Measurements from ENCODE around the gene C16orf74.

C16orf74 gene

DNA sequence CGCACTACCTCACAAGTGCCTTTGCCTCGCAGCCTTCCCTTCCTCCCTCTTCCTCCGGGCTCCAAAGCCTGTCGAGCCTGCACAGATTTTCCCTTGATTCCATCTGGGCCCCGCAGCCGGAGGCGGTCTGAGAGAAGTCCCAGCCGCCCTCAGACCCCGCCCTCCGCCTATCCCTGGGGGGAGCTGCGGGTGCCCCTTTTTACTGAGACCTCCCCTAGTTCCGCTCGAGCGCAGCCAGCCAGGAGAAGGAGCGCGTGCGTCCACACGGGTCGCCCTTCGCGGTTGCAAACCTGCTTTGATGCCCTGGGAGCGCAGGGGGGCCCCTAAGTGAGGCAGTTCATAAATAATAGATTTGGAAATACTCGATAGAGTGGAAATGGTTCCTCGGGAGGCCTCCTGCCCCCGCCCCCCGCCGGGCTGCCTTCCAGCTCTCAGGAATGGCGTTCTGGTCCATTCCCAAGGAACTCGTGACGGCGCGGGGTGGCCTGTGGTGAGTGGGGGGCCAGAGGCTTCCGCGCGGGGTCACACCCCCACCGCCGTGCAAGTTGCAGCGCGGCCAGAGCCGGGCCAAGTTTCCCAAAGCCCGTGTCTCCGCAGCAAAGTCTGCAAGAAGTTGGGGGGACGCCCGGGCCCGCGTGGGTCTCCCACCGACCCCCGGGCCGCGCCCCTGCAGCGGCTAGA is 610 bp downstream of the C16orf74 start:
- no peak for DNase-seq (ENCODE audit: low read depth, low spot score)

DNA sequence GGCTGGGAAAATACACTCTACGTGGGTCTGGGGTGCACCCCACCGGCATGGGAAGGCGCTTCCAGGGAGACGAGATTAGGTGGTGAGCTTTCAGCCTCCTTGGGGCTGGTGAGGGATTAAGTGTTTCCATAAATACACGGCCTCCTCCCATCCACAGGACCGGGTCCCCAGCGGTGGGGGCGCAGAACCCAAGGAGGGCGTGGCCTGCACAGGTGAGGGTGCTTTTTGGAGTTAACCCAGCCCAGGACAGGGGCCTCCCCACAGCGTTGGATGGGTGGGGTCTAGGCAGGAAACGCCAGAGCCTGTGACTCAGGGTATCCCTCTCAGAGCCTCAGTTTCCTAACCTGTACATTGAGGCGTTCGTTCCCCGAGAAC is 1.1 kb downstream of the C16orf74 start:
- DNase-seq (ENCODE audit: low read depth, low spot score): no peak

DNA sequence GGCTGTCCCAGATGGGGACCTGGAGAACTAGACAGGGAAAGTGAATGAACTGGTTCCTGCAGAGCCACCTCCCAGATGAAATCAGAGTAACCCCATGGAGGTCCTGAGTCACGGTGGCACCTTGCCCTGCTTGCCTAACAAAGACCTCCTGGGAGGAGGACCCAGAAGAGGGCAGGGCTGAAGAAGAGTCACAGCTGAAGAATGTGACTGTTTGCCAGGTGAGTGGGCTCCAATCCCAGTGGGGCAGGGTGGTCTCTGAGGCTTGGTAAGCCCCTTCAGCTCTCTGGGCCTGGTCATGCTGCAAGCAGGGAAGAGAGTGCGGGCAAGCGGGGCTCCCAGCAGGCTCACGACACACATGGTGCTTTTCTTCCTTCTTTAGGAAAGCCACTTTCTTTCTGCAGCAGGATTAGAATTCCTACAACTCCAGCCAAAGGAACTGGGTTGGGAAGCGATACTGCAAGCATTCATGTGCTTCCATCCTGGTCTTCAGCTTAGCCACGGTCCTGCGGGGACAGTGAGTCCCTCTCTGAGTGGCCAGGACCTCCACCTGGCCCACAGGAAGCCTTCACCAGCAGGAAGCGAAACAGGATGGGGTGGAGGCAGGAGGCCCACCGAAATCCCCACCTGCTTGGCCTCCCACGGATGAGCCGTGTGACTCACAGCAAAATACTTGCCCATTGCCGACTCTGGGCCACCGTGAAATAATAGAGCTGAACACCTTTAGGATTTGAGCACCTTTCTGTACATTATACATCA is 4.3 kb downstream of the C16orf74 start:
- no peak for DNase-seq (ENCODE audit: low read depth, low spot score)

DNA sequence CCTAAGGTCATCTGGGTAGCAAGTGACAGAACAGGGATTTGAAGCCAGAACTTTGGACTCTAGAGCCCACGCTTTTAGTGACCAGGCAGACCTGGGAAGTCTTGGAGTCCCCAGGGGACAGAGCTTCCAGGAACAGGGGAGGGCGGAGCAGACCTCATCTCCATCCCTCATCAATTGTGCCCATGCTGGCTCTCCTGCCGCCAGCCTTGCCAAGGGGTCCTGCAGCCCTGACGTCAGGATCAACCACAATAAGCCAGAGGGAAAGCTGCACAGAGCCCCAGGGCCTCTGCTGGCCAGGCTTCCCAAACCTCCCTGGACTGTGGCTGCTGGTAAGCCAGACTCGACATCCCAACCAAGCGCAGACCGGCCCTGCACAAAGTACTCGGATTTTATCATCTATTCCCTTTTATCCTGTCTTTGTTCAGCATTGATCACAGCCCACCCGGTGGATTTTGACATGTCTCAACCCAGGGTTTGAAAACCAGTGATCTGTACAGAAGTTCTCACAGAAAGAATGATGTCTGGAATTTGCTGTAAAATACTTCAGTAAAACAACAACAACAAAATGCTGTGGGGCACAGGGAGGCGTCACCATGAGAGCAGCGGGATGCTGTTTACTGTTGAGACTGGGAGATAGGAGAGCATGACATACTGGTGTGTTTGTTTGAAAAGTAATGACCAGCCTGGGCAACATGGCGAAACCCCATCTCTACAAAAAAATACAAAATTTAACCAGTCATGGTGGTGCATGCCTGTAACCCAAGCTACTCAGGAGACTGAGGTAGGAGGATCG is 11.8 kb downstream of the C16orf74 start:
- DNase-seq (ENCODE audit: low read depth, low spot score): no peak

DNA sequence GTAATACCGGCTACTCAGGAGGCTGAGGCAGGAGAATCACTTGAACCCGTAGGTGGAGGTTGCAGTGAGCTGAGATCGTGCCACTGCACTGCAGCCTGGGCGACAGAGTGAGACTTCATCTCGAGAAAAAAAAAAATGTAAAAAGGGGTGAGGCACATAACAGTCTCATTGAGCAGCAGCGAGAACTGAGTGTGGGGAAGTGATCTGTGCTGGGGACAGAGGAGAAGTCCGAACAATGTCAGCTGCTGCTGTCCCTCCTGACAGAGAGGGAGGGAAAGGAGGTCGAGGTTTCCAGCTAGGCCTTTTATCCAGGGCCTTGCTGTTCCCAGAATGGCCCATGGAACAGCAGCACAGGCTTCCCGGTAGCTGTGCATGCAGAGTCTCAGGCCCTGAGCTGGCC is 14.0 kb downstream of the C16orf74 start:
- DNase-seq (ENCODE audit: low read depth, low spot score): no peak

DNA sequence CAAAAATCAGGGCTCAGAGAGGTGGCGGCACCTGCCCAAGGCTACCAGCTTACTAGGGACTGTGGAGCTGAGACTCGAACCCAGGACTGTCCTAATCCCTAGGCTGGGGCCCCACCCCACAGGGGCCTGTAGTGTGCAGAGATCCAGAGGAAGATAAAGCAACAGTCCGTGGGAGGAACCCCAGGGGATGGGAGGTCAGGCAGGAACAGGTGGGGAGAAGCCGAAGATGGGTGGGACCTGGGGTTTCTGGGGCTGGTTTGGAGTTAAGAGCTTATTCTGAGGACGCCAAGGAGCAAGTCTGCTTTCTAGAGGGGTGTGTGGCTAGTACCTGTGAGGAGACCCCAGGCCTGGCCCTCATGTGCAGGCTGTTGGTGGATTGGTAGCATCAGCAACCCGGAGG is 14.9 kb downstream of the C16orf74 start:
- DNase-seq (ENCODE audit: low read depth, low spot score): no peak

DNA sequence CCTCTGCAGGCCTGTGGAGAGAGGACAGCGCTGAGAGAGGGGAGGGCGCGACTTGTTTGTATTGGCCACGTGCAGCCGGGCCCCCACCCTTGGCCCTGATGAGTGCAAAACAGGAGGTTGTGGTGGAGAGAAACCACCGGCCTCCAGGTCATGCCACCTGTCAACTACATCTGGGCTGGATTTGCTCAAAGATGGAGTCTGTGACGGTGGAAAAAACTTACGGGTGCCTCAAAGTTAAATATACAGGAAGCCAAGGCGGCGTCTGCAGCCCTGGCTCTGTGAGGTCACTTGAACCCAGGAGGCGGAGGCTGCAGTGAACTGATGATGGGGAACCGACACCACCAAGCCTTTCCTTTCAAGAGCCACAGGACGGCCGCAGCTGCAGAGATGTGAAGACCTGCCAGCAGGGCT is 15.7 kb downstream of the C16orf74 start:
- no peak for DNase-seq (ENCODE audit: low read depth, low spot score)

DNA sequence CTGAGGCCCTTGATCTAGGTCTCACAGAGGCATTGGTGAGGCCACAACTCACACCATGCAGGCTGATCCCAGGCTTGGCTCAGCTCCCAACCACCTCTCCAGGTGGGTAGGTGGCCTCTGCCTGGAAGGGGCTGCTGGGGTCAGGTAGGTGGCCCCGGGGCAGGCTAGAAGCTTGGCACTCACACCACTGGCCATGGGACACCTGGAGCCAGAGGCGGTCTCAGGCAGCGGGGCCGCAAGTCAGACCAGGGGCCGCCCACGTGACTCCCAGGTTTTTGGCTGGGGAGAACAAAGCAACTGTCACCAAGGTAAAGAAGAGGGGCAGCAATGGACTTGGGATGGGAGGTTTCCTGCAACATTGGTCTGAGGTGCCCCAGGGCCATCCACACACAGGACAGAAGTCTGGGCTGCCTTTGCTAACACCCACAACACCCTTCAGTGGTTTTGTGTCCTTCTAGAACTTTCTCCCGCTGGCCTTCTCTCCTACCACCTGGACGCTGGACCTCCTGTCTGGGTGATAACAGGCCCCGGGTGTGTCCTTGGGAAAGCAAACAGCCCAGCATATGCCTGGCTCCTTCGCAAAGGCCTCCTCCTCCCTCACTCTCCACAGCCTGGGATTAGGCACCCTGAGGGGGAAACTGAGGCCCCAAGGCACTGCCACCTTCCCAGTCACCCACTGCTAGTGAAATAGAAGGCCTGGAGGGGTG is 16.4 kb downstream of the C16orf74 start:
- DNase-seq (ENCODE audit: low read depth, low spot score): no peak

DNA sequence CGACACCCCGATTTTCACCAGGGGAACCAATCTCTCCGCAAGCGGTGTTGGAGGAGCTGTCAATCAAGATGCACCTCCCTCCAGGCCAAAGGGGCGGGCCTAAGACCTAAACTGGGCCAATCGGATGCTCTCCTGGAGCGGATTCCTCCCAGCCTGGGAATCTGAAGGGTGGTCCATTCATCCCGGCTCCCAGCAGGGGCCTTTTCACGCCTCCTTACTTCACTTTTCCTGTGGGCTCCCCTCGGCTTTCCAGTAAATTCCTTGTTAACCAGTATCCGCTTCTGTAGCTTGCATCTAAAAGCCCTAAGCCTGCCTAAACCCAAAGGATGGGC is 17.1 kb downstream of the C16orf74 start:
- DNase-seq (ENCODE audit: low read depth, low spot score): no peak

DNA sequence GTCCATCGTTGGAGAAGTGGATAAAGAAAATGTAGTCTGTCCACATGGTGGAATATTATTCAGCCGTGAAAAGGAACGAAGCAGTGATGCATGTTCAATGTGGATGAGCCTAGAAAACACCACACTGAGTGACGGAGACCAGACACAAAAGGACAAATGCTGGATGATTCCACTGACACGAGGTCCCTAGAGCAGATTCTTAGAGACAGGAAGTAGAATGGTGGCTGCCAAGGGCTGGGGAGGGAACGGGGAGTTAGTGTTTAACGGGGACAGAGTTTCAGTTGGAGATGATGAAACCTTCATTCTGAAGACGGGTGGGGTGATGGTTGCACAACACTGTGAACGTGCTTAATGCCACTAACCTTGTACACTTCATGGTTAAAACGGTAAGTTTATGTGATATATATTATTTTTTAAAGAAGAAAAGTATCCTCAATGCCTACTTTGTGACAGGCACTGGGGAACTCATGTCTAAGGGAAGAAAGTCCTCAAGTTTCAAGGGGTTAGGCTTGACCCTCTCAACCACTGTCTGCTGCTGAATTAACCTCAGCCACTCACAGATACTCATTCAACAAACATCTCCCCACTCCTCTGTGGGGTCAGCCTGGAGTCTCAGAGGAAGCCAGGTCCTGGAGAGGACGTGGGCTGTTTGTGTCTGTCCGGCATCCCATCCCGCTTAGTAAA is 17.6 kb downstream of the C16orf74 start:
- DNase-seq (ENCODE audit: low read depth, low spot score): no peak

DNA sequence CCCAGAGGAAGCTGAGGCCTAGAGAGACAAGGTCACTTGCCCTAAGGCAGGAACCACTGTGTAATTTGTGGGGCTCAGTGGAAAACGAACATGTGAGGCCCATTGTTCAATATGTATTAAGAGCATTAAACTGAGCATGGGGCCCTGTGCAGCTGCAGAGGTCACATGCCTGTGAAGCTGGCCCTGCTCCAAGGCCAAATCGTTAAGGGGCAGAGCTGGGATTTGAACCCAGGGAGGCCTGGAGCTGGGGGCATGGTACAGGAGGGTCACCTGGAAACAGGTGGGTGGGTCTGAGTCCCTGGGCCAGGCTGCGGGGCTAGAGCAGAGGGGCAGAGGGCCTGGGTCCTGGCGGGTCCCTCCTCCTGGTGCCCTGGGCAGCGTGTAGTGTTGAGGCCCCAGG is 19.7 kb downstream of the C16orf74 start:
- no peak for DNase-seq (ENCODE audit: low read depth, low spot score)

DNA sequence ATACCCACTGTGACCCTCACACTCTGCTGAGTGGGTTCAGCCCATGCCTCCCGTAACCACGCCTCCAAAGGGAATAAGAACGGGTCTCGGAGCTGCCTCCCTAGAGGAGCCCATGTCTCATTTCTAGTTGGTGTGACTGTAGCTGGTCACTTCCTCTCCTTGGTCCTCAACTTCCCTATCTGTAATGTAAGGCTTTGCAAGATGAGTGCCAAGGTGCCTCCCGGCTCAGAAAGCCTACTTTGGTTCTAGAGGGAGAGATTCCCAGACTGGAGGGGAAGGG is 20.8 kb downstream of the C16orf74 start:
- no peak for DNase-seq (ENCODE audit: low read depth, low spot score)

DNA sequence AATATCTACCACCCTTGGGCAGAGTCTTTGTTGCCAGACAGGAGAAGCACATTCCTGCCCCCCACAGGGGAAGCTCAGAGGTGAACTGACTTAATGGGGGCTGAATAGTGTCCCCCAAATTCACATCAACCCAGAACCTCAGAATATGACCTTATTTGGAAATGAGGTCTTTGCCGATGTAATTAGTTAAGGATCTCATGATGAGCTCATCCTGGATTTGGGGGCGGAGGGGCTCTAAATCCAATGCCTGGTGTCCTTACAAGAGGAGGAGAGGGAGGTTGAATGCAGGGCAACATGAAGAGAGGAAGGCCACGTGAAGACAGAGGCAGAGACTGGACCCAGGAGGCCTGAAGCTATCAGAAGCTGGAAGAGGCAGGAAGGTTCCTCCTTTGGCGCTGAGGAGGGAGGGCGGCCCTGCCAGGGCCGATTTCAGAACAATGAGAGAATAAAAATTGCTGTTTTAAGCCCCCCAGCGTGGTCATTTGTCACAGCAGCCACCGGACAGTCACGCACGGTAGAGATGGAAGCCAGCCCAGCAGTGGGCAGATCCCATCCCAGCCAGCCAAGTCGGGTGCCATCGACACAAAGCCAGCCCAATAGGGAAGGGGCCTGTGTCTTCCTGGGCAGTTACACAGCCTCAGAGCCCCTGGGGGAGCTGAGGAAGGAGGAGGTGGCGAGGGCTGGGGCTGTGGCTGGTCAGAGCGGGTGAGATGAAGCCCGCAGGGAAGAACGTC is 21.3 kb downstream of the C16orf74 start:
- DNase-seq (ENCODE audit: low read depth, low spot score): no peak

DNA sequence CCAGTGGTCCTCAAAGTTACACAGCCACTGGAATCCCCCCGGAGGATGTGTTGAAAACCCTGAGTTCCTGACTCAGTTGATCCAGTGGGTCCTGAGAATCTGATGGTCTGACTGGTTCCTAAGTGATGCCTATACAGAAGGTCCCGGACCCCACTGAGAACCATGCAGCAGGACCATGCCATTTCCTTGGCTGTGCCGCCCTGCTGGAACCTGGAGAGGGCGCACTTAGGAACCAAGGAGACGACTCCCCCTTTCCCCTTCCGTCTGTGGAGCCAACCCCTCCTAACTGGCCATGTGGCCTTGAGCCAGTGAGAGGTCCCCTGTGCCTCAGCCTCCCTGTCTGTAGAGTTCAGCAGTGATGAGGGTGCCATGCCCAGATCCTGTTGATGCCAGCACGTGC is 22.0 kb downstream of the C16orf74 start:
- no peak for DNase-seq (ENCODE audit: low read depth, low spot score)

DNA sequence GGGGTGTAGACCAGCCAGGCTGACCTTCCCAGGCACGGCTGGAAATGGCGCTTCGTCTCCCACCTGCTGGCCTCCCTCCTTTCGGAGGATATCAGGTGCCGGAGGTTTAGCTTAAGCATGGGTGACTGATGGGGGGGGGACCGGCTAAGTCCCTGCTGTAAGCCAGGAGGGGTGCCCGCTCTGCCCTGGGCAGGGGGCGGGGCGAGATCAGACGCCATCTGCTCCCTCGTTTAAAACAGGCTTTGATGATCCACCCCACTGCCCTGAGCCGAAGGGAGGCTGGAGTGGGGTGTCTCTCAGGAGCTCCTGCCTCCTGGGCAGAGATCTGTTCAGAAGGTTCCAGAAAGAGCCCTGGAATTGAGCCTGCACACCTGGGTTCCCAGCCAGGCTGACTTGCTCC is 26.0 kb downstream of the C16orf74 start:
- DNase-seq (ENCODE audit: low read depth, low spot score): no peak

DNA sequence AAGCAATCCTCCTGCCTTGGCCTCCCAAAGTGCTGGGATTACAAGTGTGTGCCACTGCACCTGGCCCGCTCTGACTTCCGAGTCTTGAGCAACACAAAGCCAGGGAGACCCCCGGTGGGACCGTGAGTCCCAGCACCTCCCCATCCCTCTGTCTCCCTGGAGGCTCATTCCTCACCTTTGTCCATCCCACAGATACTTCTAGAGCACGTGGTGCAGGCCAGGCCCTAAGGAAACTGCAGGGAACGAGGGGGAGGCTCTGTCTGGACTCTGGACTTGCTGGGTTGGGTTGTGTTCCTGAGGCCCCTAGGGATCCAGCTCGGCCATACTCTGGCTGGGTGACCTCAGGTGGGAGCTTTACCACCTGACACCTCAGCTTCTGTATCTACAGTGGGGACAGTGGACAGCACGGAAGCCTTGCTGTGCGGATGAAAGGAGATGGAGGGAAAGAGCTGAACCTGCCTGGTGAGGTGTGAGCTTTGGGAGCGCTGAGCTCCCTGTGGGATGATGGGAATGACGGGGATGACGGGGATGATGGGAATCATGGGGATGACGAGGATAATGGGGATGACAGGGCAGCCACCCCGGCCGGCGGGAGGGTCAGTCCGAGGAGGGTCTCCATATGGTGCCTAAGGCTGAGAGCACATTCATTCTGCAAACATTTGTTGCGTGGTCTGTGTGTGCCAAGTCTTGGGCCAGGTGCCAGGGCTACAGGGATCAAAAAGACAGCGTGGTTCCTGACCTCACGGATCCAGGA is 26.6 kb downstream of the C16orf74 start:
- DNase-seq (ENCODE audit: low read depth, low spot score): no peak

DNA sequence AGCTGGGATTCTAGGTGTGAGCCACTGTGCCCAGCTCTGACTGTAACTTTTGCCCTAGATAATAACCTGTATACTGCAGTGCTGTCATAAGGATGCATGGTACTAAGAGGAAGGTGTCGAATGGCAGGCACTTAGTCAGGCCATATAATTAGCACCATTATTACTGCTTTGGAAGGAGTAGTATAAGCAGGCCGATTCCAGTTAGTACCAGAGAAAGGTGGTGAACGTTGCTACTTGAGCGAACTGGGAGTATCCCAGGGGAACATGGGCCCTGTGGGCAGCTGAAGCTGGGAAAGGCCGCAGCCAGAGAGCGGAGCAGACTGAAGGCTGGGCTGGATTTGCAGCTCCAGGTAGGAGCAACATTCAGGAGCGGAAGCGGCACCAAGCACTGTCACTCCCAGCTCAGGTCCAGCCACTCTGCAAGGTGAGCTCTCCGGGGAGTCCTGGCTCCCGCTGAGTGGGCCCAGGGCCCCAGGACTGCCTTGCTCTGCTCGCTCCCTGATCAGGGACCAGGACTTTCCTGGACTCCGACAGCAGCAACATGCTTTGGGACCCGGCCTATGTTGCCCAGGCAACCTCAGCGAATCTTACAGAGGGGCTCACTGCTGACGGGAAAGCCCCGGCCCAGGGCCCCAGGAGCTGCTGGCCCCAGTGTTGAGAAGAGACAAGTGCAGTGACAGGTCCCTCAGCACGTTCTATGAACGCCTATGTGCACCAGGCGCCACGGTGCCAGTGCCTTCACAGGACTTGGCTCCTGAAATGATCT is 28.6 kb downstream of the C16orf74 start:
- no peak for DNase-seq (ENCODE audit: low read depth, low spot score)

DNA sequence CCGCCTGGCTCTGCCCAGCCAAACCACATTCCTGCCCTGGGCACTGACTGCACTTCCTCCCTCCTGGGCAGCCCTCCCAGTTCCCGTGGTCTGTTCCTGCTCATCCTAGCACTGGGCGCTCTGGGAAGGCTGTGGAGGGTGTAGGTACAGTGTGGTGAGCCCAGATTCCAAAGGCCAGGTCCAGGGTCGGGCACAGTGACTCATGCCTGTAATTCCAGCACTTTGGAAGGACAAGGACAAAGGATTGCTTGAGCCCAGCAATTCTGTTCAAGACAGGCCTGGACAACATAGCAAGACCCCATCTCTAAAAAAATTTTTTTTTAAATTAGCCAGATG is 30.6 kb downstream of the C16orf74 start:
- no peak for DNase-seq (ENCODE audit: low read depth, low spot score)

DNA sequence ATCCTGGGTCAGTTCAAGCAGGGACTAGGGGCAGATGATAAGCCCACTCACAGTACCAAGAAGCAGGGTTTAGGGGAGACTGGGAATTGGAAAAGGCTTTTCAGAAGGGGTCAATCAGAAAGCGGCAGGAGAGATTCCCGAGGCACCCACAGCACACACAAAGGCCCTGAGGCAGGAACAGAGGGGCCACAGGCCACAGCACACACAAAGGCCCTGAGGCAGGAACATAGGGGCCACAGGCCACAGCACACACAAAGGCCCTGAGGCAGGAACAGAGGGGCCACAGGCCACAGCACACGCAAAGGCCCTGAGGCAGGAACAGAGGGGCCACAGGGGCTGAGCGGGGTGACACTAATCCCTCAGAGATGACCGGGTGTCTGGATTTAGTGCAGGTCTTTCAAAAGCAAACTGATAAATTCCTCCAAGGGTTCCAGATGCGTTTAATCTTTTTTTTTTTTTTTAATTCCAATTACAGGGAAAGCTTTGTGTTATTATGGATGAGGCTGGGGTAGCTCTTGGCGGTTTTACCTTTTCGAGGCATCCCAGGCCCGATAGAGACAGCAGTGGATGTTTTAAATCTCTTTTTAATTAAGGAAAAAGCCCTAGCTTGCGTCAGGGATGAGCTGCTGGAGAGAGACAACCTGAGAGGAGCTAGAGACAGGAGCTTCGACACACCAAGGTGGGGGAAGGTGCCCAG is 31.1 kb downstream of the C16orf74 start:
- DNase-seq (ENCODE audit: low read depth, low spot score): no peak

Data from brain pericyte (primary cell).